GM23338 (cell line): Measurements from ENCODE around the gene TMEM190. TPM values are rescaled to one million over a fixed set of nuclear protein-coding genes. Genes with fewer than 3 reads are reported as not detected.

Experiments
- ATAC-seq: fragments of 200-7000 bp; cut with Tn5 transposase; 3 replicates; pipeline ENCODE4 v1.9.1; 2020
- DNase-seq: peaks from one replicate; pipeline ENCODE4 v3.0.0-alpha.2; 2015; ENCODE audit warnings: low spot score
- H2AFZ ChIP-seq: fragments of 200-600 bp; sonication (generic); 2 replicates; pipeline ENCODE4 v1.8.0; 2016; ENCODE audit warnings: antibody characterized with exemption, mild to moderate bottlenecking, moderate library complexity
- H3F3A ChIP-seq: fragments of 200-600 bp; sonication (generic); replicated peaks from 2 replicates; pipeline ENCODE4 v1.8.0; 2017; ENCODE audit warnings: antibody characterized with exemption, mixed run types, low read depth
- H3K27ac ChIP-seq: fragments of 200-600 bp; sonication (generic); 2 replicates; pipeline ENCODE4 v1.6.1; 2016; ENCODE audit warnings: low read depth
- H3K27me3 ChIP-seq: fragments of 200-600 bp; sonication (generic); 2 replicates; pipeline ENCODE4 v1.8.0; 2016; ENCODE audit warnings: mild to moderate bottlenecking, mixed run types, moderate library complexity; ENCODE audit not compliant: insufficient read depth
- H3K36me3 ChIP-seq: fragments of 200-600 bp; sonication (generic); 2 replicates; pipeline ENCODE4 v1.8.0; 2016; ENCODE audit warnings: mild to moderate bottlenecking; ENCODE audit not compliant: insufficient read depth
- H3K4me1 ChIP-seq: fragments of 200-600 bp; sonication (generic); 2 replicates; pipeline ENCODE4 v1.8.0; 2016; ENCODE audit warnings: mild to moderate bottlenecking, moderate library complexity; ENCODE audit not compliant: insufficient read depth
- H3K4me2 ChIP-seq: fragments of 200-600 bp; sonication (generic); 2 replicates; pipeline ENCODE4 v1.7.1; 2017; ENCODE audit warnings: mixed run types
- H3K4me3 ChIP-seq: fragments of 200-600 bp; sonication (generic); 2 replicates; pipeline ENCODE4 v1.6.1; 2016; ENCODE audit warnings: mixed run types
- H3K79me2 ChIP-seq: fragments of 200-600 bp; sonication (generic); replicated peaks from 2 replicates; pipeline ENCODE4 v1.8.0; 2017; ENCODE audit warnings: mild to moderate bottlenecking; ENCODE audit not compliant: insufficient read depth
- H3K9me2 ChIP-seq: fragments of 200-600 bp; sonication (generic); 2 replicates; pipeline ENCODE4 v1.8.0; 2017; ENCODE audit not compliant: insufficient read depth
- H4K20me1 ChIP-seq: fragments of 200-600 bp; sonication (generic); replicated peaks from 2 replicates; pipeline ENCODE4 v1.8.0; 2017; ENCODE audit warnings: mild to moderate bottlenecking; ENCODE audit not compliant: insufficient read depth
- H3K27ac Mint-ChIP-seq: 2 replicates; pipeline ENCODE4 v1.8.0; 2020; ENCODE audit warnings: inconsistent platforms, mild to moderate bottlenecking, moderate library complexity, mixed read lengths
- H3K27me3 Mint-ChIP-seq: 3 replicates; pipeline ENCODE4 v1.8.0; 2022; ENCODE audit warnings: low read depth, mild to moderate bottlenecking, moderate library complexity, mixed read lengths, inconsistent platforms; ENCODE audit not compliant: insufficient read depth, poor library complexity
- H3K36me3 Mint-ChIP-seq: 3 replicates; pipeline ENCODE4 v1.8.0; 2021; ENCODE audit warnings: low read depth, mild to moderate bottlenecking, inconsistent platforms, moderate library complexity, mixed read lengths
- H3K4me1 Mint-ChIP-seq: 3 replicates; pipeline ENCODE4 v1.8.0; 2020; ENCODE audit warnings: mild to moderate bottlenecking, inconsistent platforms, mixed read lengths
- H3K4me3 Mint-ChIP-seq: 3 replicates; pipeline ENCODE4 v1.8.0; 2021; ENCODE audit warnings: moderate library complexity, mild to moderate bottlenecking, inconsistent platforms, mixed read lengths
- H3K9me3 Mint-ChIP-seq: 3 replicates; pipeline ENCODE4 v1.8.0; 2020; ENCODE audit warnings: moderate library complexity, mild to moderate bottlenecking, inconsistent platforms, mixed read lengths
- CREB1 ChIP-seq: fragments of 250-450 bp; sonication (Bioruptor Pico); IDR thresholded peaks from 2 replicates; pipeline ENCODE4 v1.5.0; 2020; ENCODE audit warnings: low read depth, mild to moderate bottlenecking, moderate library complexity
- EZH2 ChIP-seq: fragments of 200-600 bp; sonication (generic); IDR thresholded peaks from one replicate; pipeline ENCODE4 v1.8.0; 2017; ENCODE audit warnings: antibody characterized with exemption, mild to moderate bottlenecking, low read depth; ENCODE audit not compliant: unreplicated experiment
- EZH2phosphoT487 ChIP-seq: fragments of 200-600 bp; sonication (generic); IDR thresholded peaks from one replicate; pipeline ENCODE4 v1.8.1; 2018; ENCODE audit warnings: antibody characterized with exemption; ENCODE audit not compliant: unreplicated experiment
- POLR2AphosphoS5 ChIP-seq: IDR thresholded peaks from 2 replicates; pipeline ENCODE4 v1.6.1; 2016; ENCODE audit warnings: antibody characterized with exemption, low read depth
- STAT1 ChIP-seq: IDR thresholded peaks from one replicate; pipeline ENCODE4 v1.6.1; 2016; ENCODE audit warnings: antibody characterized with exemption; ENCODE audit not compliant: unreplicated experiment
- ZNF462 ChIP-seq: fragments of 250-450 bp; sonication (Bioruptor Pico); IDR thresholded peaks from 2 replicates; pipeline ENCODE4 v1.5.0; 2020; ENCODE audit warnings: mild to moderate bottlenecking, moderate library complexity
- polyA plus RNA-seq: library from polyadenylated mRNA; unstranded; fragments of >200 nt; fragmentation: Nextera tagmentation; extraction: Ambion mirVana; gene quantifications from 2 replicates; pipeline ENCODE4 v1.2.1, GENCODE V29; 2016
- total RNA-seq: library from RNA; depleted of rRNA; stranded (reverse); fragments of >200 nt; shearing (Covaris generic); gene quantifications from 2 replicates; pipeline ENCODE4 v1.2.3, GENCODE V29; 2014
- TF ChIP-seq, protein P1 (sequence below): IDR thresholded peaks from one replicate; pipeline ENCODE4 v1.6.1; 2018; ENCODE audit warnings: antibody characterized with exemption; ENCODE audit not compliant: unreplicated experiment
- TF ChIP-seq, protein P2 (sequence below), 2 experiments: fragments of 200-600 bp in 1 of 2; sonication (generic) in 1 of 2; conservative IDR thresholded peaks; 2 replicates each; pipeline versions ENCODE4 v1.5.1 to v1.6.1; 2016 to 2017; ENCODE audit warnings: antibody characterized with exemption in 2 of 2, low read depth in 2 of 2, mild to moderate bottlenecking in 2 of 2, moderate library complexity in 1 of 2
- TF ChIP-seq, protein P3 (sequence below): IDR thresholded peaks from 2 replicates; pipeline ENCODE4 v1.6.1; 2016; ENCODE audit warnings: antibody characterized with exemption

Gene TMEM190
- total and polyA plus RNA-seq, 2 experiments from 2014 or later, result 4.8 TPM; not detected in 1

DNA sequence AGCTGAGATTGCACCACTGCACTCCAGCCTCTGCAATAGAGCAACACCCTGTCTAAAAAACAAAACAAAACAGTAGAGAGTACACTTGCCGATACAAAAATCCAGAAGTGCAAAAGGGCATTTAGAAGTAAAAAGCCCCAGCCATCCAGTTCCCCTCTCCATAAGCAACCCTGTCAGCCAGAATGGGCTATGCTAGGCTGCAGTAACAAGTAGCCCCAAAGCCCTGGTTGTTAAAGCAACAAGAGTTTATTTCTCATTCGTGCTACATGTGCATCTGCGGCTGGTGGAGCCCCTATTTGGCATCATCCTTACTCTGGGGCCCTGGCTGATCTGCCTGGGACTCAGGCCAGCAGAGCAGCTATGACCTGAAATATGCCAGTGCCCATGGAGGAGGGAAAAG is 47.9 kb downstream of the TMEM190 start:
- no peak overlapping the region for H3K4me3 Mint-ChIP-seq
- H3K79me2 ChIP-seq, result no peaks in the 10 kb centered on the region
- no peaks in the 10 kb centered on the region for H4K20me1 ChIP-seq
- DNase-seq (no peak), ATAC-seq (no peak)
- peaks cover 10% of the 10 kb centered on the region; the same call in 2 of the 3 replicates for H3K9me3 Mint-ChIP-seq
- no peak overlapping the region for H3K4me3 ChIP-seq
- H3K27ac ChIP-seq, result no peak overlapping the region
- H3K27me3 ChIP-seq, result no peaks in the 10 kb centered on the region
- no peaks in the 10 kb centered on the region for H3K36me3 ChIP-seq
- peaks cover 12% of the 10 kb centered on the region for H3K27me3 Mint-ChIP-seq
- TF ChIP-seq, protein P1, sequence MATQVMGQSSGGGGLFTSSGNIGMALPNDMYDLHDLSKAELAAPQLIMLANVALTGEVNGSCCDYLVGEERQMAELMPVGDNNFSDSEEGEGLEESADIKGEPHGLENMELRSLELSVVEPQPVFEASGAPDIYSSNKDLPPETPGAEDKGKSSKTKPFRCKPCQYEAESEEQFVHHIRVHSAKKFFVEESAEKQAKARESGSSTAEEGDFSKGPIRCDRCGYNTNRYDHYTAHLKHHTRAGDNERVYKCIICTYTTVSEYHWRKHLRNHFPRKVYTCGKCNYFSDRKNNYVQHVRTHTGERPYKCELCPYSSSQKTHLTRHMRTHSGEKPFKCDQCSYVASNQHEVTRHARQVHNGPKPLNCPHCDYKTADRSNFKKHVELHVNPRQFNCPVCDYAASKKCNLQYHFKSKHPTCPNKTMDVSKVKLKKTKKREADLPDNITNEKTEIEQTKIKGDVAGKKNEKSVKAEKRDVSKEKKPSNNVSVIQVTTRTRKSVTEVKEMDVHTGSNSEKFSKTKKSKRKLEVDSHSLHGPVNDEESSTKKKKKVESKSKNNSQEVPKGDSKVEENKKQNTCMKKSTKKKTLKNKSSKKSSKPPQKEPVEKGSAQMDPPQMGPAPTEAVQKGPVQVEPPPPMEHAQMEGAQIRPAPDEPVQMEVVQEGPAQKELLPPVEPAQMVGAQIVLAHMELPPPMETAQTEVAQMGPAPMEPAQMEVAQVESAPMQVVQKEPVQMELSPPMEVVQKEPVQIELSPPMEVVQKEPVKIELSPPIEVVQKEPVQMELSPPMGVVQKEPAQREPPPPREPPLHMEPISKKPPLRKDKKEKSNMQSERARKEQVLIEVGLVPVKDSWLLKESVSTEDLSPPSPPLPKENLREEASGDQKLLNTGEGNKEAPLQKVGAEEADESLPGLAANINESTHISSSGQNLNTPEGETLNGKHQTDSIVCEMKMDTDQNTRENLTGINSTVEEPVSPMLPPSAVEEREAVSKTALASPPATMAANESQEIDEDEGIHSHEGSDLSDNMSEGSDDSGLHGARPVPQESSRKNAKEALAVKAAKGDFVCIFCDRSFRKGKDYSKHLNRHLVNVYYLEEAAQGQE, result no peak
- TF ChIP-seq EZH2, result no peak
- no peak for TF ChIP-seq CREB1 (CRISPR knock-in tag)
- TF ChIP-seq POLR2AphosphoS5, result no peak
- no peak for TF ChIP-seq ZNF462 (CRISPR knock-in tag)
- no peak for TF ChIP-seq EZH2phosphoT487
- TF ChIP-seq, protein P2, sequence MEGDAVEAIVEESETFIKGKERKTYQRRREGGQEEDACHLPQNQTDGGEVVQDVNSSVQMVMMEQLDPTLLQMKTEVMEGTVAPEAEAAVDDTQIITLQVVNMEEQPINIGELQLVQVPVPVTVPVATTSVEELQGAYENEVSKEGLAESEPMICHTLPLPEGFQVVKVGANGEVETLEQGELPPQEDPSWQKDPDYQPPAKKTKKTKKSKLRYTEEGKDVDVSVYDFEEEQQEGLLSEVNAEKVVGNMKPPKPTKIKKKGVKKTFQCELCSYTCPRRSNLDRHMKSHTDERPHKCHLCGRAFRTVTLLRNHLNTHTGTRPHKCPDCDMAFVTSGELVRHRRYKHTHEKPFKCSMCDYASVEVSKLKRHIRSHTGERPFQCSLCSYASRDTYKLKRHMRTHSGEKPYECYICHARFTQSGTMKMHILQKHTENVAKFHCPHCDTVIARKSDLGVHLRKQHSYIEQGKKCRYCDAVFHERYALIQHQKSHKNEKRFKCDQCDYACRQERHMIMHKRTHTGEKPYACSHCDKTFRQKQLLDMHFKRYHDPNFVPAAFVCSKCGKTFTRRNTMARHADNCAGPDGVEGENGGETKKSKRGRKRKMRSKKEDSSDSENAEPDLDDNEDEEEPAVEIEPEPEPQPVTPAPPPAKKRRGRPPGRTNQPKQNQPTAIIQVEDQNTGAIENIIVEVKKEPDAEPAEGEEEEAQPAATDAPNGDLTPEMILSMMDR (conservative IDR thresholded peaks at IDR 0.05; ENCODE audit: low read depth in 2 of 2), result no peak
- TF ChIP-seq STAT1, result no peak
- TF ChIP-seq, protein P3, sequence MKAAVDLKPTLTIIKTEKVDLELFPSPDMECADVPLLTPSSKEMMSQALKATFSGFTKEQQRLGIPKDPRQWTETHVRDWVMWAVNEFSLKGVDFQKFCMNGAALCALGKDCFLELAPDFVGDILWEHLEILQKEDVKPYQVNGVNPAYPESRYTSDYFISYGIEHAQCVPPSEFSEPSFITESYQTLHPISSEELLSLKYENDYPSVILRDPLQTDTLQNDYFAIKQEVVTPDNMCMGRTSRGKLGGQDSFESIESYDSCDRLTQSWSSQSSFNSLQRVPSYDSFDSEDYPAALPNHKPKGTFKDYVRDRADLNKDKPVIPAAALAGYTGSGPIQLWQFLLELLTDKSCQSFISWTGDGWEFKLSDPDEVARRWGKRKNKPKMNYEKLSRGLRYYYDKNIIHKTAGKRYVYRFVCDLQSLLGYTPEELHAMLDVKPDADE, result no peak
- H3F3A ChIP-seq, result no peaks in the 10 kb centered on the region
- H3K36me3 Mint-ChIP-seq, result no peaks in the 10 kb centered on the region
- 0 out of 2 replicates have a peak, but pooled peaks cover 7% of the 10 kb centered on the region for H3K4me1 ChIP-seq
- H3K4me2 ChIP-seq, result no peak overlapping the region
- no peak overlapping the region for H3K27ac Mint-ChIP-seq
- H3K4me1 Mint-ChIP-seq, result peaks cover 6% of the 10 kb centered on the region
- H3K9me2 ChIP-seq, result no peaks in the 10 kb centered on the region
- no peak overlapping the region for H2AFZ ChIP-seq
